ENCODE measurements around the gene NVL.

The NVL gene

GRCh38 chr1:224189561-224189960 is 140.4 kb downstream of the NVL start:
- Histone ChIP-seq H3K36me3 (replicated peaks; ENCODE audit: insufficient read depth, low read length) (0 out of 2 replicates have a peak, but pooled peaks cover 7% of the 10 kb centered on the region), H2AFZ (ENCODE audit: low read length) (no peak overlapping the region), H3K9me2 (replicated peaks; ENCODE audit: insufficient read depth, low read length) (no peaks in the 10 kb centered on the region), H3F3A (ENCODE audit: insufficient read depth, low read length) (no peaks in the 10 kb centered on the region), H3K27me3 (replicated peaks; ENCODE audit: insufficient read depth, low read length) (no peaks in the 10 kb centered on the region), H3K4me3 (ENCODE audit: low read length) (no peak overlapping the region), H3K9ac (ENCODE audit: low read length) (no peak overlapping the region), H3K4me1 (ENCODE audit: low read length) (no peaks in the 10 kb centered on the region), H3K27ac (ENCODE audit: low read length) (no peak overlapping the region), H3K4me2 (ENCODE audit: low read depth, low read length) (no peak overlapping the region), H4K20me1 (ENCODE audit: insufficient read depth, low read length) (peaks cover 5% of the 10 kb centered on the region; the same call in 1 of the 2 replicates), H3K79me2 (ENCODE audit: low read length) (peaks cover 62% of the 10 kb centered on the region), H3K9me3 (replicated peaks; ENCODE audit: insufficient read depth, low read length) (no peaks in the 10 kb centered on the region)
- DNase-seq: no peak
- TF ChIP-seq EZH2 (optimal IDR thresholded peaks at IDR 0.05; ENCODE audit: low read depth, low read length): no peak
- TF ChIP-seq EZH2phosphoT487 (IDR thresholded peaks at IDR 0.05; ENCODE audit: low read length): no peak
- no peak for TF ChIP-seq CTCF (IDR thresholded peaks at IDR 0.05; ENCODE audit: low read length)

GRCh38 chr1:224188286-224188685 is 141.7 kb downstream of the NVL start:
- peaks cover 5% of the 10 kb centered on the region; the same call in 1 of the 2 replicates for H4K20me1 ChIP-seq (ENCODE audit: insufficient read depth, low read length)
- H3K27me3 ChIP-seq (replicated peaks; ENCODE audit: insufficient read depth, low read length): no peaks in the 10 kb centered on the region
- 0 out of 2 replicates have a peak, but pooled peaks cover 5% of the 10 kb centered on the region for H3K36me3 ChIP-seq (replicated peaks; ENCODE audit: insufficient read depth, low read length)

GRCh38 chr1:224185208-224185607 is 144.8 kb downstream of the NVL start:
- peaks cover 25% of the 10 kb centered on the region for H3F3A ChIP-seq (ENCODE audit: insufficient read depth, low read length)
- peaks cover 67% of the 10 kb centered on the region for H3K79me2 ChIP-seq (ENCODE audit: low read length)
- H3K36me3 ChIP-seq (replicated peaks; ENCODE audit: insufficient read depth, low read length): 0 out of 2 replicates have a peak, but pooled peaks cover 2% of the 10 kb centered on the region
- peaks cover 6% of the 10 kb centered on the region; the same call in 1 of the 2 replicates for H3K4me1 ChIP-seq (ENCODE audit: low read length)
- H3K9ac ChIP-seq (ENCODE audit: low read length): no peak overlapping the region
- no peaks in the 10 kb centered on the region for H3K27me3 ChIP-seq (replicated peaks; ENCODE audit: insufficient read depth, low read length)
- H4K20me1 ChIP-seq (ENCODE audit: insufficient read depth, low read length): peaks cover 5% of the 10 kb centered on the region; the same call in 1 of the 2 replicates
- no peak for DNase-seq
- no peak overlapping the region for H3K4me2 ChIP-seq (ENCODE audit: low read depth, low read length)
- H3K9me3 ChIP-seq (replicated peaks; ENCODE audit: insufficient read depth, low read length): no peaks in the 10 kb centered on the region
- TF ChIP-seq EZH2 (optimal IDR thresholded peaks at IDR 0.05; ENCODE audit: low read depth, low read length): no peak
- H2AFZ ChIP-seq (ENCODE audit: low read length): no peak overlapping the region
- no peak overlapping the region for H3K27ac ChIP-seq (ENCODE audit: low read length)
- H3K9me2 ChIP-seq (replicated peaks; ENCODE audit: insufficient read depth, low read length): no peaks in the 10 kb centered on the region
- H3K4me3 ChIP-seq (ENCODE audit: low read length): no peak overlapping the region

More at GRCh38 chr1:224188286-224188685, 141.7 kb downstream of the NVL start:
- Histone ChIP-seq H3K27ac (ENCODE audit: low read length) (no peak overlapping the region), H3K4me1 (ENCODE audit: low read length) (no peaks in the 10 kb centered on the region; the same call in 1 of the 2 replicates), H3K4me2 (ENCODE audit: low read depth, low read length) (no peak overlapping the region), H3K79me2 (ENCODE audit: low read length) (peaks cover 73% of the 10 kb centered on the region), H3K4me3 (ENCODE audit: low read length) (no peak overlapping the region), H3K9me2 (replicated peaks; ENCODE audit: insufficient read depth, low read length) (no peaks in the 10 kb centered on the region), H3K9me3 (replicated peaks; ENCODE audit: insufficient read depth, low read length) (no peaks in the 10 kb centered on the region), H2AFZ (ENCODE audit: low read length) (no peak overlapping the region), H3K9ac (ENCODE audit: low read length) (no peak overlapping the region), H3F3A (ENCODE audit: insufficient read depth, low read length) (peaks cover 4% of the 10 kb centered on the region)
- DNase-seq: no peak
- no peak for TF ChIP-seq EZH2phosphoT487 (IDR thresholded peaks at IDR 0.05; ENCODE audit: low read length)
- TF ChIP-seq CTCF (IDR thresholded peaks at IDR 0.05; ENCODE audit: low read length): no peak
- no peak for TF ChIP-seq EZH2 (optimal IDR thresholded peaks at IDR 0.05; ENCODE audit: low read depth, low read length)

GRCh38 chr1:224183591-224184312 is 146.2 kb downstream of the NVL start:
- Histone ChIP-seq H3F3A (ENCODE audit: insufficient read depth, low read length) (peaks cover 25% of the 10 kb centered on the region), H3K4me1 (ENCODE audit: low read length) (peaks cover 6% of the 10 kb centered on the region; the same call in 1 of the 2 replicates), H3K27me3 (replicated peaks; ENCODE audit: insufficient read depth, low read length) (no peaks in the 10 kb centered on the region), H3K4me3 (ENCODE audit: low read length) (peak overlapping the region; percentile 92), H3K79me2 (ENCODE audit: low read length) (peaks cover 53% of the 10 kb centered on the region), H4K20me1 (ENCODE audit: insufficient read depth, low read length) (no peaks in the 10 kb centered on the region), H3K9me2 (replicated peaks; ENCODE audit: insufficient read depth, low read length) (no peaks in the 10 kb centered on the region), H3K27ac (ENCODE audit: low read length) (peak overlapping the region; percentile 89), H3K9ac (ENCODE audit: low read length) (peak overlapping the region; percentile 84), H3K9me3 (replicated peaks; ENCODE audit: insufficient read depth, low read length) (no peaks in the 10 kb centered on the region), H3K36me3 (replicated peaks; ENCODE audit: insufficient read depth, low read length) (no peaks in the 10 kb centered on the region), H3K4me2 (ENCODE audit: low read depth, low read length) (peak overlapping the region; percentile 71), H2AFZ (ENCODE audit: low read length) (peak overlapping the region; percentile 87)
- peak; percentile 84 for DNase-seq
- TF ChIP-seq CTCF (IDR thresholded peaks at IDR 0.05; ENCODE audit: low read length) (no peak), EZH2 (optimal IDR thresholded peaks at IDR 0.05; ENCODE audit: low read depth, low read length) (no peak), EZH2phosphoT487 (IDR thresholded peaks at IDR 0.05; ENCODE audit: low read length) (no peak)
